GM19324 (cell line): ENCODE measurements around the gene SLC49A3.
A peak's percentile ranks its signal among the peaks of the same experiment; 100 is the strongest.
"Not testable (repeated sequence)": the region's sequence is repeated elsewhere in the genome, so short reads cannot be mapped to it uniquely, and the experiment has no call there.

Source experiments
- ATAC-seq: cut with Tn5 transposase; IDR thresholded peaks from one replicate; pipeline ENCODE4 v1.9.1; 2021; ENCODE audit warnings: mild to moderate bottlenecking, moderate library complexity; ENCODE audit not compliant: unreplicated experiment, low FRiP score

The SLC49A3 gene

GRCh38 chr4:682490-683172 is 6.3 kb downstream of the SLC49A3 start:
- no peak for ATAC-seq

GRCh38 chr4:681736-682451 is 7.1 kb downstream of the SLC49A3 start:
- no peak for ATAC-seq

- ATAC-seq: no peak
Measured at GRCh38 chr4:680928-681645, 7.9 kb downstream of the SLC49A3 start.

GRCh38 chr4:680551-680927 is 8.4 kb downstream of the SLC49A3 start:
- ATAC-seq: no peak

- ATAC-seq: no peak
Measured at GRCh38 chr4:680091-680490, 8.9 kb downstream of the SLC49A3 start.

- no peak for ATAC-seq
Measured at GRCh38 chr4:679629-680028, 9.3 kb downstream of the SLC49A3 start.

GRCh38 chr4:679104-679481 is 9.9 kb downstream of the SLC49A3 start:
- no peak for ATAC-seq

- no peak for ATAC-seq
Measured at GRCh38 chr4:678331-679103, 10.4 kb downstream of the SLC49A3 start.

GRCh38 chr4:677431-678293 is 11.3 kb downstream of the SLC49A3 start:
- no peak for ATAC-seq

- ATAC-seq: no peak
Measured at GRCh38 chr4:676871-677235, 12.1 kb downstream of the SLC49A3 start.

GRCh38 chr4:675980-676870 is 12.7 kb downstream of the SLC49A3 start:
- no peak for ATAC-seq

GRCh38 chr4:675036-675882 is 13.7 kb downstream of the SLC49A3 start:
- no peak for ATAC-seq

GRCh38 chr4:674172-675035 is 14.5 kb downstream of the SLC49A3 start, which contains the start of the genes ATP5ME and MYL5:
TSS of gene ATP5ME (minus strand) at chr4:674276. CDS start at chr4:674247, 29 bp downstream.
TSS of gene MYL5 (plus strand) at chr4:674542. CDS start at chr4:678027, 3,485 bp downstream.
- ATAC-seq: peak; percentile 94

GRCh38 chr4:673349-674091 is 15.4 kb downstream of the SLC49A3 start:
- ATAC-seq: no peak

GRCh38 chr4:671769-672168 is 17.2 kb downstream of the SLC49A3 start:
- ATAC-seq: no peak

GRCh38 chr4:669806-670559 is 19.0 kb downstream of the SLC49A3 start:
- not testable (repeated sequence) for ATAC-seq
